Endodermal cell (in vitro differentiated cells): ENCODE measurements around the gene ZNF254. TPM values are rescaled to one million over a fixed set of nuclear protein-coding genes. Genes with fewer than 3 reads are reported as not detected.
A peak's percentile ranks its signal among the peaks of the same experiment; 100 is the strongest.

Experiments
- DNase-seq: peaks from one replicate; pipeline ENCODE4 v3.0.0-alpha.2; 2017
- H3K27ac ChIP-seq: 2 replicates; pipeline ENCODE4 v1.5.1; 2013; ENCODE audit warnings: mild to moderate bottlenecking, low read depth, low read length, moderate library complexity
- H3K27me3 ChIP-seq: 2 replicates; pipeline ENCODE4 v1.6.1; 2013; ENCODE audit warnings: mild to moderate bottlenecking, low read length, moderate library complexity; ENCODE audit not compliant: insufficient read depth, control insufficient read depth, poor library complexity, severe bottlenecking
- H3K36me3 ChIP-seq: 2 replicates; pipeline ENCODE4 v1.7.0; 2013; ENCODE audit warnings: mild to moderate bottlenecking, low read length, moderate library complexity; ENCODE audit not compliant: control insufficient read depth, insufficient read depth
- H3K4me1 ChIP-seq: one replicate; pipeline ENCODE4 v1.7.0; 2013; ENCODE audit warnings: low read length; ENCODE audit not compliant: control insufficient read depth, insufficient read depth
- H3K4me3 ChIP-seq: 2 replicates; pipeline ENCODE4 v1.5.1; 2013; ENCODE audit warnings: mild to moderate bottlenecking, low read length, moderate library complexity
- H3K9ac ChIP-seq: 2 replicates; pipeline ENCODE4 v1.6.1; 2013; ENCODE audit warnings: mild to moderate bottlenecking, low read length, moderate library complexity; ENCODE audit not compliant: poor library complexity, severe bottlenecking; ENCODE audit errors: extremely low read depth
- H3K9me3 ChIP-seq: 2 replicates; pipeline ENCODE4 v1.6.1; 2013; ENCODE audit warnings: mild to moderate bottlenecking, low read length, moderate library complexity; ENCODE audit not compliant: control insufficient read depth
- H3K27ac Mint-ChIP-seq: 2 replicates; pipeline ENCODE4 v1.8.0; 2020; ENCODE audit warnings: mixed read lengths
- H3K27me3 Mint-ChIP-seq: 2 replicates; pipeline ENCODE4 v1.8.0; 2021; ENCODE audit warnings: mild to moderate bottlenecking, mixed read lengths; ENCODE audit not compliant: insufficient read depth
- H3K36me3 Mint-ChIP-seq: 2 replicates; pipeline ENCODE4 v1.8.0; 2020; ENCODE audit warnings: low read depth, mixed read lengths
- H3K4me1 Mint-ChIP-seq: 2 replicates; pipeline ENCODE4 v1.8.0; 2020; ENCODE audit warnings: mixed read lengths
- H3K4me3 Mint-ChIP-seq: 2 replicates; pipeline ENCODE4 v1.8.0; 2020; ENCODE audit warnings: mild to moderate bottlenecking, moderate library complexity, mixed read lengths
- H3K9me3 Mint-ChIP-seq: 2 replicates; pipeline ENCODE4 v1.8.0; 2020; ENCODE audit warnings: mild to moderate bottlenecking, mixed read lengths
- WGBS, 2 experiments: methylation state at CpG; one replicate each; pipeline versions ENCODE4 v1.1.5 to v1.1.7; 2013; ENCODE audit warnings: missing lambda C conversion rate in 2 of 2, mixed read lengths in 1 of 2; ENCODE audit not compliant: insufficient coverage in 1 of 2, insufficient read length in 1 of 2; 5-methylcytosine and 5-hydroxymethylcytosine counted together
- total RNA-seq, 2 donors: library from RNA; stranded (reverse); fragmentation: NEBNext Ultra II Directional in 1 of 2; extraction: Animal tissue kit (Norgen Biotek cat#: 25700) in 1 of 2; gene quantifications; 2 replicates in 1 of 2; 3 replicates in 1 of 2; pipeline ENCODE4 v1.2.1, GENCODE V29; 2021
- TF ChIP-seq, protein P1 (sequence below): fragments of 200-600 bp; sonication (generic); conservative IDR thresholded peaks from 2 replicates; pipeline ENCODE4 v1.5.0; 2021; ENCODE audit warnings: antibody characterized with exemption, mild to moderate bottlenecking

ZNF254 gene
- total RNA-seq, 2 donors from 2014 or later, result 30.7 to 33.8 TPM

DNA sequence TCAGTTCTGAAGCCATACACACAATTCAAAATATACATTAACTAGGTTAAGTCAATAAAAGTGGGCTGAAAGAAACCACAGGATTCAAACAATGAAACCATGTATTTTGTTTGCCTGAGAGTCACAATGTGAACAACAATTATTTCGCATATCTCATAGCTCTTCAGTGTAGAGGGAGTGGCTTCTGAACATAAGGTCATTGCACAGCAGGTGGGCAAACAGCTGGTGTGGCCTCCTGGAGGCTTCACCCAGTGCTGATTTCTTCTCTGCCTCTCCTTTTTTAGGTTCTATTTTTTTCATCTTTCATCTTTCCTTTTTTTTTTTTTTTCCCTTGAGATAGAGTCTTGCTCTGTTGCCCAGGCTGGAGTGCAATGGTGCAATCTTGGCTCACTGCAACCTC, 40.4 kb upstream of the ZNF254 start:
- no peaks in the 10 kb centered on the region for H3K9me3 ChIP-seq
- no peak overlapping the region for H3K4me3 Mint-ChIP-seq
- H3K36me3 ChIP-seq, result peaks cover 67% of the 10 kb centered on the region
- H3K4me3 ChIP-seq, result no peak overlapping the region
- peaks cover 2% of the 10 kb centered on the region for H3K4me1 ChIP-seq
- H3K9me3 Mint-ChIP-seq, result peaks cover 4% of the 10 kb centered on the region
- H3K9ac ChIP-seq, result no peak overlapping the region
- H3K27ac Mint-ChIP-seq, result no peak overlapping the region
- H3K36me3 Mint-ChIP-seq, result peaks cover 82% of the 10 kb centered on the region
- TF ChIP-seq, protein P1, sequence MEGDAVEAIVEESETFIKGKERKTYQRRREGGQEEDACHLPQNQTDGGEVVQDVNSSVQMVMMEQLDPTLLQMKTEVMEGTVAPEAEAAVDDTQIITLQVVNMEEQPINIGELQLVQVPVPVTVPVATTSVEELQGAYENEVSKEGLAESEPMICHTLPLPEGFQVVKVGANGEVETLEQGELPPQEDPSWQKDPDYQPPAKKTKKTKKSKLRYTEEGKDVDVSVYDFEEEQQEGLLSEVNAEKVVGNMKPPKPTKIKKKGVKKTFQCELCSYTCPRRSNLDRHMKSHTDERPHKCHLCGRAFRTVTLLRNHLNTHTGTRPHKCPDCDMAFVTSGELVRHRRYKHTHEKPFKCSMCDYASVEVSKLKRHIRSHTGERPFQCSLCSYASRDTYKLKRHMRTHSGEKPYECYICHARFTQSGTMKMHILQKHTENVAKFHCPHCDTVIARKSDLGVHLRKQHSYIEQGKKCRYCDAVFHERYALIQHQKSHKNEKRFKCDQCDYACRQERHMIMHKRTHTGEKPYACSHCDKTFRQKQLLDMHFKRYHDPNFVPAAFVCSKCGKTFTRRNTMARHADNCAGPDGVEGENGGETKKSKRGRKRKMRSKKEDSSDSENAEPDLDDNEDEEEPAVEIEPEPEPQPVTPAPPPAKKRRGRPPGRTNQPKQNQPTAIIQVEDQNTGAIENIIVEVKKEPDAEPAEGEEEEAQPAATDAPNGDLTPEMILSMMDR, result no peak
- no peaks in the 10 kb centered on the region for H3K4me1 Mint-ChIP-seq
- DNase-seq, result no peak
- H3K27ac ChIP-seq, result no peak overlapping the region
- H3K27me3 Mint-ChIP-seq, result no peaks in the 10 kb centered on the region
- WGBS, 2 experiments, result 90 to 100% methylated on average over 1 of the region's 1 CpG
- no peaks in the 10 kb centered on the region for H3K27me3 ChIP-seq

DNA sequence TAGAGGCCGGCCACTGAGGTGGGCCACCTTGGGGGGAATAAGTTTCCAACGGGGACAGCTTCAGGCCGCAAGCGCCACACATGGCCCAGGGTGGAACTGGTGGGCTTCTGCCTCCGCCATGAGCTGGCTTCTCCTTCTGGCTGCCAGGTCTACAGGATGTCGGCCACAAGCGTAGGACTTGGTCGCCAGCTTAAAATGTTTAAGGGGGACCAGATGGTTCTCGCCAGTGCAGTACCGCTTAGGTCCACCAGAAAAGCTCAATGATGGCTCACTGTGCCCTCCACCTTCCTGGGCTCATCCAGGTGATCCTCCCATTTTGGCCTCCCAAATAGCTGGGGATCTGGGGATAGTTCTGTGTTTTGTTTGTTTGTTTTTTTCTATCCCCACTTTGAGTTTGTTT, 38.7 kb upstream of the ZNF254 start:
- TF ChIP-seq, protein P1, result peak; percentile 53
- Histone ChIP-seq H3K36me3 (peaks cover 74% of the 10 kb centered on the region), H3K4me1 (peaks cover 2% of the 10 kb centered on the region), H3K27me3 (no peaks in the 10 kb centered on the region), H3K4me3 (no peak overlapping the region), H3K9ac (no peak overlapping the region), H3K9me3 (no peaks in the 10 kb centered on the region), H3K27ac (no peak overlapping the region)
- H3K4me1 Mint-ChIP-seq, result no peaks in the 10 kb centered on the region
- H3K36me3 Mint-ChIP-seq, result peaks cover 82% of the 10 kb centered on the region
- 96 to 97% methylated on average over 9 to 10 of the region's 10 CpGs for WGBS, 2 experiments
- H3K27ac Mint-ChIP-seq, result no peak overlapping the region
- no peaks in the 10 kb centered on the region for H3K27me3 Mint-ChIP-seq
- no peaks in the 10 kb centered on the region for H3K9me3 Mint-ChIP-seq
- DNase-seq, result peak; percentile 51
- H3K4me3 Mint-ChIP-seq, result no peak overlapping the region

DNA sequence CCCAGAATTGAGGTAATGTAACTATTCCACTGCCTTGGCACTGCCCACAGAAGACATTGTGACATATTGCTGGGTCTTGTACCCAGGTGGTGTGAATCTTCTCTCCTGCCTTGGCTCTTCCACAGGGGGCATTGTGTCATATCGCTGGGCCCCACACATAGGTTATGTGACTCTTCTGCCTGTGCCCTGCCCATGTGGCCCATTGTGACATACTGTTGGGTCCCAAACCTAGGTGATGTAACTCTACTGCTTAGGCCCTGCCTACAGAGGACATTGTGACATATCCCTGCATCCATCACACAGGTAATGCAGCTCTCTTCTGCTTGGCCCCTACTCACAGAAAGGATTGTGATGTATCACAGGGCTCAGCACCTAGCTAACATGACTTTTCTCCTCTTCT, 37.5 kb upstream of the ZNF254 start:
- H3K27me3 ChIP-seq, result no peaks in the 10 kb centered on the region
- Mint-ChIP-seq H3K4me3 (no peak overlapping the region), H3K27ac (no peak overlapping the region), H3K4me1 (no peaks in the 10 kb centered on the region), H3K9me3 (no peaks in the 10 kb centered on the region), H3K27me3 (no peaks in the 10 kb centered on the region), H3K36me3 (peaks cover 88% of the 10 kb centered on the region)
- H3K4me1 ChIP-seq, result peaks cover 2% of the 10 kb centered on the region
- no peak overlapping the region for H3K4me3 ChIP-seq
- 94 to 100% methylated on average over 1 of the region's 1 CpG for WGBS, 2 experiments
- DNase-seq, result no peak
- peaks cover 85% of the 10 kb centered on the region for H3K36me3 ChIP-seq
- H3K9ac ChIP-seq, result no peak overlapping the region
- no peaks in the 10 kb centered on the region for H3K9me3 ChIP-seq
- TF ChIP-seq, protein P1, result no peak
- no peak overlapping the region for H3K27ac ChIP-seq
